ENCODE data around the gene LIPC. TPM values are rescaled to one million over a fixed set of nuclear protein-coding genes. Genes with fewer than 3 reads are reported as not detected.

Gene LIPC
- total and polyA plus RNA-seq, 12 donors = 0.22 to 1.3 (median 0.42) TPM; not detected in 1

DNA sequence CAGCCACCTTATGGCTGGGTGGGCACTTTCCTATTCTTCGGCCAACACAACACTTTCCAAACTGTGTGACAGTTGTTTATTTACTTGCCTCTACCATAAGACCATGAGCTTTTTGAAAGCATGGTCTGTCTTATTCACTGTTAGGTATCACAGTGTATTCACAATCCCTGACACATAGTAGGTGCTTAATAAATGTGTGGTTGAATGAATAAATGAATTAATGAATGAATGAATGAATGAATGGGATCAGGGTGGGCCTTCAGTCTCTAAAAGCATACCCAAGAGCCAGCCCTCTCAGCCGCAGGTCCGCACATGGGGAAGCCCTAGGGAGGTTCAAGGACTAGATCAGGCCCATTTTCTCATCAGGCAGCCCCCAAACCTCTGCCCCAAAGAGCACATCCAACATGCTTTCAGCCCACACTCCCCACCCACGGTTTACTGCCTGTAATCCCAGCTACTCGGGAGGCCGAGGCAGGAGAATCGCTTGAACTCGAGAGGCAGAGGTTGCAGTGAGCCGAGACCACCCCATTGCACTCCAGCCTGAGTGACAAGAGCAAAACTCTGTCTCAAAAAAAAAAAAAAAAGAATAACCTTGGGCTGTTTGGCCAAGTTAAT lies 95.9 kb downstream of the LIPC start:
- ATAC-seq = peak in 1 of 8 donors; percentile 13

DNA sequence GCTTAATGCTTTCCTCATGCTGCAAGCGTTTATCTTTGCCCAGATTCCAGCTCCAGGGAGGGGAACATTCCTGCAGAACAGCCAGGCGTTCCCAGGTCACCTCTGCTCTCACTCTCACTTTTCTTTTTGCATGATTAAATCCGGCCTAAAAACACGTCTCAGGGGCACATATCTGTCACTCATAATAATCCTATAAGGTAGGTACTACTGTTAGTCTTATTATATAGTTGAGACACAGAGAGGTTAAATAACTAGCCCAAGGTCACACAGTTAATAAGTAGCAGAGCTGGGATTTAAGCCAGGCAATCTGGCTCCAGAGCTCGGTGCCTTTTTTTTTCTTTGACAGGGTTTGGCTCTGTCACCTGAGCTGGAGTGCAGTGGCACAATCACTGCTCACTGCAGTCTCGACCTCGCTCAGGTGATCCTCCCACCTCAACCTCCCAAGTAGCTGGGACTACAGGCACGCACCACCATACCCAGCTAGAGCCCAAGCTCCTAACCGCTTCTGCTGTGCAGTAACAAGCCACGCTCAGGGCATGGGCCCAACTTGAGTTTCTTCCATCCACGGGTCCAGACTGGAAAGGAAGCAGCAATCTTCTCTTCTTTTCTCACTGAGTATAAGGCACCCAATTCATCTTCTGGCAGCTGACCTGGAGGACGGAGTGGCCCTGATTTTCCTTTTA lies 96.5 kb downstream of the LIPC start:
- DNase-seq = no peak
- H3K27ac ChIP-seq = peak overlapping the region in 8 of 10 donors; percentile 14 to 74 (median 56)
- 56 to 60% methylated on average over 12 of the region's 12 CpGs for WGBS, 2 donors

More for the DNA sequence above, 95.9 kb downstream of the LIPC start:
- no peak for DNase-seq
- intact Hi-C loops (cut with DNase I) = loop anchor here in 3 of 10 donors (2.0 to 10.0 kb wide), 3 partner anchors 21 to 283 kb away; no protein-coding TSS in a partner anchor
- H3K27ac ChIP-seq = peak overlapping the region in 8 of 10 donors; percentile 13 to 76 (median 64)
- H3K4me1 ChIP-seq = peaks cover 0 to 59% (median 31%) of the 10 kb centered on the region in 9 donors
- H3K36me3 ChIP-seq = no peaks in the 10 kb centered on the region
- WGBS, 2 donors = 71 to 72% methylated on average over 9 of the region's 9 CpGs
- H3K4me3 ChIP-seq = no peak overlapping the region
- H3K27me3 ChIP-seq = no peaks in the 10 kb centered on the region
- no peak for TF ChIP-seq CTCF (IDR thresholded peaks at IDR 0.05)
- no peaks in the 10 kb centered on the region for H3K9me3 ChIP-seq

DNA sequence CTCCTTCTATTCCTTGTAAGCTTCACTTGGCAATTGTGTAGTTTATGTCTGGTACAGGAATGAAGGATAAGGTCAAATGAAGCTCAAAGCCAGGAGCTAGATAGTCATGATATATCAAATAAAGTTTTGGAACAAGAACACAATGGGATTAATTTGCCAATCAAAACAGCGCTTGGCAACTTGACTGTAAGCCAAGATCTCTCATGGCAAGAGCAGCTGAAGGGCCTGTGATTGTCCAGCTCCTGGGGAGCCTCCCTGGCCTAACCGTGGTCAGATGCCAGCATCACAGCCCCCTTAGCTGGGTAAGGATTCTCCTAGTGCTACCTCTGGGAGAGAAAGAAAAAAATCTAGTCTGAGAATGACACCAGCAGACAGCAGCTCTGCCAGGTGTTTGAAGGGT lies 97.2 kb downstream of the LIPC start:
- H3K27ac ChIP-seq = peak overlapping the region in 8 of 10 donors; percentile 14 to 74 (median 56)
- no peak for TF ChIP-seq CTCF (IDR thresholded peaks at IDR 0.05)
- H3K36me3 ChIP-seq = no peaks in the 10 kb centered on the region
- WGBS, 2 donors = 37 to 58% methylated on average over 2 of the region's 2 CpGs
- peaks cover 0 to 47% (median 21%) of the 10 kb centered on the region in 9 donors for H3K4me1 ChIP-seq
- H3K9me3 ChIP-seq = no peaks in the 10 kb centered on the region
- H3K27me3 ChIP-seq = no peaks in the 10 kb centered on the region
- intact Hi-C loops (cut with DNase I) = loop anchor here in 3 of 10 donors (2.0 to 10.0 kb wide), 3 partner anchors 20 to 284 kb away; no protein-coding TSS in a partner anchor
- ATAC-seq = peak in 1 of 8 donors; percentile 32
- no peak overlapping the region for H3K4me3 ChIP-seq
- DNase-seq = no peak

More for the DNA sequence above, 96.5 kb downstream of the LIPC start:
- intact Hi-C loops (cut with DNase I) = loop anchor here in 3 of 10 donors (2.0 to 10.0 kb wide), 3 partner anchors 20 to 284 kb away; no protein-coding TSS in a partner anchor
- Histone ChIP-seq H3K4me3 (no peak overlapping the region), H3K36me3 (no peaks in the 10 kb centered on the region), H3K27me3 (no peaks in the 10 kb centered on the region), H3K9me3 (no peaks in the 10 kb centered on the region), H3K4me1 (peaks cover 0 to 53% (median 25%) of the 10 kb centered on the region in 9 donors)
- ATAC-seq = peak; percentile 44 to 82 (median 69)
- TF ChIP-seq CTCF (IDR thresholded peaks at IDR 0.05) = no peak

- DNase-seq (no peak), ATAC-seq (no peak)
- H3K4me3 ChIP-seq = no peak overlapping the region
- no peak for TF ChIP-seq CTCF (IDR thresholded peaks at IDR 0.05)
- H3K9me3 ChIP-seq = no peaks in the 10 kb centered on the region
- no peak overlapping the region for H3K27ac ChIP-seq
- no peaks in the 10 kb centered on the region for H3K27me3 ChIP-seq
- WGBS, 2 donors = 85 to 91% methylated on average over 7 of the region's 7 CpGs
- H3K36me3 ChIP-seq = no peaks in the 10 kb centered on the region
- intact Hi-C loops (cut with DNase I) = no loop called here
- H3K4me1 ChIP-seq = peaks cover 0 to 36% (median 21%) of the 10 kb centered on the region in 9 donors
Measured at GRCh38 chr15:58530056-58530590, 98.3 kb downstream of the LIPC start.

All from heart right ventricle (tissue), 16 donors.